DND-41 (cell line): ENCODE data around the gene NKX6-1.

Experiments used
- ATAC-seq: fragments of 200-7000 bp; cut with Tn5 transposase; 3 replicates; pipeline ENCODE4 v1.9.1; 2021; ENCODE audit warnings: low read depth; ENCODE audit not compliant: insufficient read depth
- DNase-seq: peaks from one replicate; pipeline ENCODE4 v3.0.0-alpha.2; 2020
- H2AFZ ChIP-seq: 2 replicates; pipeline ENCODE4 v1.6.0; 2012; ENCODE audit warnings: low read depth, low read length
- H3K27ac ChIP-seq: 2 replicates; pipeline ENCODE4 v1.5.1; 2012; ENCODE audit warnings: low read length, inconsistent platforms
- H3K27me3 ChIP-seq: fragments of 200-600 bp; sonication (generic); 2 replicates; pipeline ENCODE4 v1.6.0; 2012; ENCODE audit warnings: low read length, mild to moderate bottlenecking, inconsistent platforms; ENCODE audit not compliant: insufficient read depth, poor library complexity
- H3K36me3 ChIP-seq: 2 replicates; pipeline ENCODE4 v1.5.1; 2012; ENCODE audit warnings: low read length, inconsistent platforms; ENCODE audit not compliant: insufficient read depth
- H3K4me1 ChIP-seq: 2 replicates; pipeline ENCODE4 v1.5.1; 2012; ENCODE audit warnings: mild to moderate bottlenecking, low read length; ENCODE audit not compliant: insufficient read depth
- H3K4me2 ChIP-seq: 2 replicates; pipeline ENCODE4 v1.6.0; 2012; ENCODE audit warnings: mild to moderate bottlenecking, moderate library complexity, low read length, inconsistent platforms; ENCODE audit not compliant: insufficient read depth
- H3K4me3 ChIP-seq, 2 experiments: fragments of 200-600 bp in 1 of 2; shearing (Covaris generic) in 1 of 2; 2 replicates each; pipeline ENCODE4 v1.5.1; 2012 to 2016; ENCODE audit warnings: inconsistent platforms in 2 of 2, low read length in 2 of 2, mild to moderate bottlenecking in 2 of 2, low read depth in 1 of 2, moderate library complexity in 1 of 2
- H3K79me2 ChIP-seq: 2 replicates; pipeline ENCODE4 v1.6.0; 2012; ENCODE audit warnings: low read length, inconsistent platforms; ENCODE audit not compliant: insufficient read depth
- H3K9ac ChIP-seq: 2 replicates; pipeline ENCODE4 v1.6.0; 2012; ENCODE audit warnings: low read depth, mild to moderate bottlenecking, inconsistent platforms, low read length, moderate library complexity
- H3K9me3 ChIP-seq: 2 replicates; pipeline ENCODE4 v1.5.1; 2012; ENCODE audit warnings: low read length, moderate library complexity, mild to moderate bottlenecking, inconsistent platforms; ENCODE audit not compliant: insufficient read depth, severe bottlenecking
- H4K20me1 ChIP-seq: 2 replicates; pipeline ENCODE4 v1.6.0; 2012; ENCODE audit warnings: low read length; ENCODE audit not compliant: insufficient read depth
- EZH2 ChIP-seq: IDR thresholded peaks from 3 replicates; pipeline ENCODE4 v1.6.1; 2012; ENCODE audit warnings: borderline replicate concordance, low read depth, mild to moderate bottlenecking, moderate library complexity, low read length, inconsistent platforms; ENCODE audit not compliant: severe bottlenecking
- TF ChIP-seq, protein P1 (sequence below): IDR thresholded peaks from 2 replicates; pipeline ENCODE4 v1.5.1; 2012; ENCODE audit warnings: borderline replicate concordance, low read length, moderate library complexity, mild to moderate bottlenecking; ENCODE audit not compliant: poor library complexity, severe bottlenecking; ENCODE audit errors: extremely low read depth

The NKX6-1 gene

DNA sequence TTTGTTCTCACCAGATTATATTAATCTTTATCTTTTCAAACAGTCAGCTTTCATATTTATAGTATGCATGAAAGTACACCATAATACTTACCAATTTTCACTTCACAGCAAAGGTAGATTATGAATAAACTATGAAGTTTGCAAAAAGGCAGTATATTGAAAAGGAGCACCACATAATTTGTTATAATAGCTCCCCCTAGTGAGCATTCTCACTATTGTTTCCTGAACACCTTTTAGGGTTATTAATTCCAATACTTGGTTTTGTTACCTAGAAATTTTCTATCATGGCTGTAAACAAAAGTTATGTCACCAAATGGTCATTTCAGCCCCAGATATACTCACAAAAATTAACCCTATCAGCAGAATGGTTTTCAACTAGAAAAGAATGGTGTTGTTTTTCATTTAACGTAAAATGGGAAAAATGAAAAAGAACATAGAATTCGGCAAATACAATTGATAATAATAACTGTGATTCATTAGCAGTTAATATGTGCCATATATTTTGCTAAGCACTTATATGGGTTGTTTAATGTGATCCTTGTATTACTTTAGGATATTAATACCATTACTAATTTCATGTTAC, 30.2 kb upstream of the NKX6-1 start:
- TF ChIP-seq, protein P1, sequence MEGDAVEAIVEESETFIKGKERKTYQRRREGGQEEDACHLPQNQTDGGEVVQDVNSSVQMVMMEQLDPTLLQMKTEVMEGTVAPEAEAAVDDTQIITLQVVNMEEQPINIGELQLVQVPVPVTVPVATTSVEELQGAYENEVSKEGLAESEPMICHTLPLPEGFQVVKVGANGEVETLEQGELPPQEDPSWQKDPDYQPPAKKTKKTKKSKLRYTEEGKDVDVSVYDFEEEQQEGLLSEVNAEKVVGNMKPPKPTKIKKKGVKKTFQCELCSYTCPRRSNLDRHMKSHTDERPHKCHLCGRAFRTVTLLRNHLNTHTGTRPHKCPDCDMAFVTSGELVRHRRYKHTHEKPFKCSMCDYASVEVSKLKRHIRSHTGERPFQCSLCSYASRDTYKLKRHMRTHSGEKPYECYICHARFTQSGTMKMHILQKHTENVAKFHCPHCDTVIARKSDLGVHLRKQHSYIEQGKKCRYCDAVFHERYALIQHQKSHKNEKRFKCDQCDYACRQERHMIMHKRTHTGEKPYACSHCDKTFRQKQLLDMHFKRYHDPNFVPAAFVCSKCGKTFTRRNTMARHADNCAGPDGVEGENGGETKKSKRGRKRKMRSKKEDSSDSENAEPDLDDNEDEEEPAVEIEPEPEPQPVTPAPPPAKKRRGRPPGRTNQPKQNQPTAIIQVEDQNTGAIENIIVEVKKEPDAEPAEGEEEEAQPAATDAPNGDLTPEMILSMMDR = peak; percentile 70
- TF ChIP-seq EZH2 = no peak
- Histone ChIP-seq H3K36me3 (no peaks in the 10 kb centered on the region), H2AFZ (no peak overlapping the region), H3K4me2 (no peak overlapping the region), H3K79me2 (no peaks in the 10 kb centered on the region), H3K27ac (no peak overlapping the region), H3K9me3 (no peaks in the 10 kb centered on the region), H3K27me3 (no peaks in the 10 kb centered on the region), H3K4me1 (peaks cover 15% of the 10 kb centered on the region; the same call in 1 of the 2 replicates), H3K9ac (no peak overlapping the region), H3K4me3 (no peak overlapping the region), H4K20me1 (no peaks in the 10 kb centered on the region)
- ATAC-seq (peak; percentile 58; the same call in 1 of the 3 replicates), DNase-seq (no peak)

- Histone ChIP-seq H3K36me3 (no peaks in the 10 kb centered on the region), H3K4me2 (no peak overlapping the region), H3K9ac (no peak overlapping the region), H4K20me1 (no peaks in the 10 kb centered on the region), H3K27ac (no peak overlapping the region), H2AFZ (no peak overlapping the region), H3K4me3 (no peak overlapping the region), H3K4me1 (peaks cover 15% of the 10 kb centered on the region; the same call in 1 of the 2 replicates), H3K79me2 (no peaks in the 10 kb centered on the region), H3K27me3 (no peaks in the 10 kb centered on the region), H3K9me3 (no peaks in the 10 kb centered on the region)
- no peak for ATAC-seq
- no peak for TF ChIP-seq EZH2
- TF ChIP-seq, protein P1 = no peak
- DNase-seq = no peak
These were observed 28.3 kb upstream of the NKX6-1 start for GRCh38 chr4:84527391-84527790.

GRCh38 chr4:84515075-84515474, 16.0 kb upstream of the NKX6-1 start:
- no peak for ATAC-seq
- no peaks in the 10 kb centered on the region for H3K79me2 ChIP-seq

More at GRCh38 chr4:84515075-84515474, 16.0 kb upstream of the NKX6-1 start:
- no peaks in the 10 kb centered on the region for H3K36me3 ChIP-seq
- no peak for DNase-seq
- H3K4me1 ChIP-seq = no peaks in the 10 kb centered on the region
- no peak overlapping the region for H2AFZ ChIP-seq
- H3K4me3 ChIP-seq = no peak overlapping the region
- no peaks in the 10 kb centered on the region for H3K9me3 ChIP-seq
- H4K20me1 ChIP-seq = no peaks in the 10 kb centered on the region
- H3K9ac ChIP-seq = no peak overlapping the region
- H3K4me2 ChIP-seq = no peak overlapping the region
- no peak for TF ChIP-seq EZH2
- TF ChIP-seq, protein P1 = no peak
- H3K27me3 ChIP-seq = no peaks in the 10 kb centered on the region
- H3K27ac ChIP-seq = no peak overlapping the region
